Ascending aorta (tissue), 2 donors: Measurements from ENCODE around the gene WDR70. TPM values are rescaled to one million over a fixed set of nuclear protein-coding genes. Genes with fewer than 3 reads are reported as not detected.
"Not testable (repeated sequence)": the region's sequence is repeated elsewhere in the genome, so short reads cannot be mapped to it uniquely, and the experiment has no call there.

ENCODE experiments used
- DNase-seq, 2 donors: peaks; one replicate each; pipeline ENCODE4 v3.0.0-alpha.2; 2019; ENCODE audit warnings: low spot score in 2 of 2
- H3K27ac ChIP-seq, 2 donors: fragments of 200-600 bp; sonication (generic); one replicate each; pipeline ENCODE4 v1.5.1; 2016 to 2017; ENCODE audit warnings: mild to moderate bottlenecking in 1 of 2
- H3K27me3 ChIP-seq: fragments of 200-600 bp; sonication (generic); one replicate; pipeline ENCODE4 v1.5.1; 2017
- H3K36me3 ChIP-seq, 2 donors: fragments of 200-600 bp; sonication (generic); one replicate each; pipeline ENCODE4 v1.5.1; 2016
- H3K4me1 ChIP-seq, 2 donors: fragments of 200-600 bp; sonication (generic); one replicate each; pipeline ENCODE4 v1.5.1; 2016 to 2017; ENCODE audit warnings: mild to moderate bottlenecking in 1 of 2
- H3K4me3 ChIP-seq, 2 donors: fragments of 200-600 bp; sonication (generic); one replicate each; pipeline ENCODE4 v1.5.1; 2016 to 2017; ENCODE audit warnings: mild to moderate bottlenecking in 1 of 2
- H3K9me3 ChIP-seq, 2 donors: fragments of 200-600 bp; sonication (generic); one replicate each; pipeline ENCODE4 v1.5.1; 2016
- CTCF ChIP-seq, 3 experiments: fragments of 200-600 bp in 2 of 3; fragments of 450-650 bp in 1 of 3; sonication (generic) in 2 of 3; IDR thresholded peaks; one replicate each; pipeline ENCODE4 v1.5.1; 2016 to 2019; ENCODE audit warnings: antibody characterized with exemption in 3 of 3, mild to moderate bottlenecking in 1 of 3, moderate library complexity in 1 of 3
- intact Hi-C: fragments of 100-400 bp; cut with DNase I; formaldehyde crosslinking; loops from one replicate; pipeline ENCODE4 v1.15.1; 2023
- total RNA-seq: library from RNA; depleted of rRNA; stranded (reverse); fragments of >200 nt; gene quantifications from one replicate; pipeline ENCODE4 v1.1.0, GENCODE V29; 2016

Gene WDR70
- 8.7 TPM for total RNA-seq

GRCh38 chr5:37379100-37379628 is at the start of gene WDR70:
Gene WDR70 (plus strand): TSS chr5:37379318. CDS start chr5:37379368, 50 bp downstream.
- peak; percentile 28 to 55 (median 40) for TF ChIP-seq CTCF (IDR thresholded peaks at IDR 0.05)
- peak within 1 kb of the TSS; percentile 31 to 66 for H3K27ac ChIP-seq
- H3K27me3 ChIP-seq, intact Hi-C loops, H3K9me3 ChIP-seq: not testable (repeated sequence)
- DNase-seq: peak; percentile 42 to 90
- peaks cover 26 to 29% of the 10 kb centered on the region in 2 donors for H3K36me3 ChIP-seq
- peak within 1 kb of the TSS; percentile 85 to 96 for H3K4me3 ChIP-seq
- peaks cover 0 to 10% of the 10 kb centered on the region in 2 donors for H3K4me1 ChIP-seq

DNA sequence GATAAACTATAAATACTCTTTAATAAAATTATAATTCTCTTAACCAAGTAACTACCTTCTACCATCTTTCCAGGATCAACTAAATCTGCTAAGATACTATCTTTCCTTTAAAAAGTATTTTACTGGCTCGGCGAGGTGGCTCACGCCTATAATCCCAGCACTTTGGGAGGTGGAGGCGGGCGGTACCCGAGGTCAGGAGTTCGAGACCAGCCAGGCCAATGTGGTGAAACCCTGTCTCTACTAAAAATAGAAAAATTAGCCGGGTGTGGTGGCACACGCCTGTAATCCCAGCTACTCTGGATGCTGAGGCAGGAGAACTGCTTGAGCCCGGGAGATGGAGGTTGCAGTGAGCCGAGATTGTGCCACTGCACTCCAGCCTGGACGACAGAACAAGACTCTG is 44.4 kb upstream of the WDR70 start:
- peaks cover 36 to 80% of the 10 kb centered on the region in 2 donors for H3K36me3 ChIP-seq
- intact Hi-C loops, DNase-seq, H3K27ac ChIP-seq, H3K9me3 ChIP-seq, H3K27me3 ChIP-seq, H3K4me3 ChIP-seq, H3K4me1 ChIP-seq: not testable (repeated sequence)

GRCh38 chr5:37342741-37343140 is 36.4 kb upstream of the WDR70 start:
- H3K9me3 ChIP-seq, H3K4me3 ChIP-seq, DNase-seq, H3K27me3 ChIP-seq, H3K27ac ChIP-seq, intact Hi-C loops, H3K4me1 ChIP-seq: not testable (repeated sequence)
- H3K36me3 ChIP-seq: peaks cover 63 to 97% of the 10 kb centered on the region in 2 donors

- H3K27me3 ChIP-seq: no peaks in the 10 kb centered on the region
- no peak for TF ChIP-seq CTCF (IDR thresholded peaks at IDR 0.05)
- H3K4me3 ChIP-seq: no peak overlapping the region
- peaks cover 61 to 73% of the 10 kb centered on the region in 2 donors for H3K36me3 ChIP-seq
- H3K4me1 ChIP-seq: no peaks in the 10 kb centered on the region
- intact Hi-C loops: no loop called here
- DNase-seq: no peak
- H3K9me3 ChIP-seq: no peaks in the 10 kb centered on the region
- H3K27ac ChIP-seq: no peak overlapping the region
Observed at GRCh38 chr5:37355161-37355560, 24.0 kb upstream of the WDR70 start.

- no peak for TF ChIP-seq CTCF (IDR thresholded peaks at IDR 0.05)
- Histone ChIP-seq H3K27me3 (no peaks in the 10 kb centered on the region), H3K27ac (peak overlapping the region; percentile 64 to 89), H3K36me3 (no peaks in the 10 kb centered on the region), H3K4me3 (peak overlapping the region; percentile 78 to 84), H3K4me1 (peaks cover 0 to 12% of the 10 kb centered on the region in 2 donors), H3K9me3 (no peaks in the 10 kb centered on the region)
- intact Hi-C loops: loop anchor here (2.0 to 5.0 kb wide), 3 partner anchors 123 to 1218 kb away; partner anchors contain the start of genes CPLANE1, NIPBL and SKP2
- no peak for DNase-seq
Observed at GRCh38 chr5:37370550-37370863, 8.6 kb upstream of the WDR70 start.

- peak; percentile 67 to 95 for DNase-seq
- peak within 1 kb of the TSS; percentile 78 to 84 for H3K4me3 ChIP-seq
- H3K9me3 ChIP-seq: no peaks in the 10 kb centered on the region
- no peak for TF ChIP-seq CTCF (IDR thresholded peaks at IDR 0.05)
- H3K27me3 ChIP-seq: no peaks in the 10 kb centered on the region
- no peaks in the 10 kb centered on the region for H3K36me3 ChIP-seq
- peaks cover 0 to 12% of the 10 kb centered on the region in 2 donors for H3K4me1 ChIP-seq
- intact Hi-C loops: loop anchor here (2.0 to 5.0 kb wide), 3 partner anchors 124 to 1218 kb away; partner anchors contain the start of genes CPLANE1, NIPBL and SKP2
- H3K27ac ChIP-seq: peak within 1 kb of the TSS; percentile 64 to 89
Observed at GRCh38 chr5:37370864-37371726, 8.0 kb upstream of the WDR70 start, which contains the start of gene NUP155. Gene NUP155 (minus strand): TSS chr5:37371106. CDS start chr5:37370977, 129 bp downstream.
